ENCODE measurements around the gene ENOX1.

GRCh38 chr13:43205416-43205815 lies 581.4 kb downstream of the ENOX1 start:
- TF ChIP-seq EZH2 (IDR thresholded peaks at IDR 0.05; ENCODE audit: low read length, unreplicated experiment) (no peak), CTCF (conservative IDR thresholded peaks at IDR 0.05; ENCODE audit: low read depth, low read length) (no peak), EZH2phosphoT487 (IDR thresholded peaks at IDR 0.05; ENCODE audit: borderline replicate concordance, low read length) (no peak)
